AG20443 (cell line): Measurements from ENCODE around the gene NAA11.
"Not testable (repeated sequence)": the region's sequence is repeated elsewhere in the genome, so short reads cannot be mapped to it uniquely, and the experiment has no call there.

Experiments used
- DNase-seq: peaks from one replicate; pipeline ENCODE4 v3.0.0; 2012; ENCODE audit warnings: low spot score, mixed read lengths

The NAA11 gene

DNA sequence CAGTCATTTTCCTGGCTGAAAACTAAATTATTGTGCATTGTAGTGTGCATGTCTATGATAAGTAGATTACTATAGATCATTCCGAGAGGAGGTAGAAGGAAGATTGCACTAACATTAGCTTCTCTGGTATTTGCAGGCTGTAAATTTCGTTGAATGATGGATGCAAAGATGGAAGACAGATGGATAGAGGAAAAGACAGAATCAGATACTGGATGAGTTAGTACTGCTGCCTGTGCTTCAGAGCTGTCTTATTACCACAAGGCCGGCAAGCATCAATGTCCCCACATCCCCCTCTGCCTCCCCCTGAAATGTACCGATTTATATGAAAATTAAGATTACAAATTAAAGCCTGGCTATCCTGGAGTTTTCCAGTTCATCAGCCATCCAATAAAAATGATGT, 17.7 kb downstream of the NAA11 start:
- no peak for DNase-seq

DNA sequence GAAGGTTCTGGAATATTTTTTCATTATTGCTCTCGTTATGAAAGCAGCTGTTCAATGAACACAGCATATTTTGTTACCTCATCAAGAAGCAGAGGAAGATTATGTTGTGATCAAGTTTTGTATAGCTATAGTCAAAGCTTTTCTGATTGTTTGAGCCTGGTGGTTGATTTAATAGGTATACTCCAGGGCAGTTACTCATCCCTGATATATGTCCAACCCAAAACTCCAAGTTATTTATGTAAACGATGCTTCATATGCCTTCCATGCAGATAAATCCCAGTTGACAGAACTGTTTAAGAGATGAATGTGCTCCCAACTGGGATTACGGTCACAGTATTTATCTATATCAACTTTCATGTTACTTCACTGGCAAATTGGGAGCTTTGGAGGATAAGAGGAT, 19.1 kb downstream of the NAA11 start:
- DNase-seq, result no peak

DNA sequence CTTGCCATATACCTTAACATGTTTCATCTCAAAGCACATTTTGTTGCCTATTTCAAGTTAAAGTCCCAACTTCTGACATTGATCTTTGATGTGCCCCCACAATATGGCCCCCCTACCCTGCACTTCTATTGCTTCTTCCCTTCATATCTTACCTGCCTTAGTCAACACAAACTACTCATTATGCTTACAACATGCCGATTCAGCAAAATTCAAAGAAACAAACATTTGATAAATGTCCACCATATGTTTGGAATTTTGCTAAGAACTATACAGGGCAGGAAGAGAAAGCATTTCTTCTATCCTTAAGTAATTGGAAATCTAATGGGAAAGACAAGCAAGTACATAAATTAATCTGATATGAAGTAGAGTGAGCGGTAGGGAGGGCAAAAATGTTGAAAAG, 25.6 kb downstream of the NAA11 start:
- no peak for DNase-seq

DNA sequence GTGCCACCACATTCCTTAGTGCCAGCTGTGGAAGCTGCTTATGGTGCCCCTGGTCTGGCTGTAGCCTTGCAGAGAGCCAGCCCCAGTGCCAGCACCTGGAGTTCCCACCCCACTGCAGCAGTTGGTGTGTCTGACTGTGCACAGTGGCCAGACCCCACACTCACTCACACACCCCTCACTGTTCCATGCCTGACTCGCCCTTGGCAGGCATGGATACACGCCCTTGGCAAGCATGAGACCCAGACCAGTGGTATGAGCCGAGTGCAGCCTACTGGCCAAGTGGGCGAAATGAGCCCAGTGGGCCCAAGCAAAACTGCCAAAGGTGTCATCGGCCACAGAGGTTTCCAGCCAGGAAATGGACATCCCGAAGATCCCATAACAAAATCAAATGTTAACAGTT, 27.4 kb downstream of the NAA11 start:
- no peak for DNase-seq

DNA sequence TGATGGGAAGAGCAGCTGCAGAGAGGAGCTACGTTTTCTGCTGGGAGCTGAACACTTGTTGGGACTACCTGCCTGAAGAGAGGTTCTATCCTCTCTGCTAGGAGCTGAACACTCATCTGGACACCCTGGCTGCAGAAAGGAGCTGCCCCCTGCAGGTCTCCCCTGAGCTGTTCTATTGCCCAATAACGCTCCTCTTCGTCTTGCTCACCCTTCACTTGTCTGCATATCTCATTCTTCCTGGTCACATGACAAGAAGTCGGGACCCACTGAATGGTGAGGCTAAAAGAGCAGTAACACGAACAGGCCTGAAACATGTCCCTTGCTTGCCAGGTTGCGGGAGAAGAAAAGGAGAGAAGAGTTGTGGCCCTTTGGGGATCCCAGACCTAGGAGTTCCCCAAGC, 27.8 kb downstream of the NAA11 start:
- DNase-seq, result no peak

DNA sequence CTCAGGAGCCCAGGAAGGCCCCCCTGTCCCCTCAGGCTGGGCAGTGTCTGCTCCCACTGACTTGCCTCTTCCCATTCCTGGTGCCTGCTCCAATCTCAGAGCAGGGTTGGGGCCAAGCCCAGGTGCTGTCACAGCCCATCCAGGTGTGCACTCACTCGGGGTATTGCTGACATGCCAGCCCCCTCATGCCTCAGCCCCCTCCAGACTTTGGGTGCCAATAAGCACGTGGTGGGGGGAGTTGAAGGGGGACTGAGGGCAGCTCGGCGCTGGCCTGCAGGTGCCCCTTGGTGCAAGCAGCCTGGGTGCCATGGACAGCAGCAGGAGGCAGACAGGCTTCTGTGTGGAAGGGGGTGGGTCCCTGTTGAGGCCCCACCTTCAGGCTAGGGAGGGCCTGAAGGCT, 28.4 kb downstream of the NAA11 start:
- no peak for DNase-seq

DNA sequence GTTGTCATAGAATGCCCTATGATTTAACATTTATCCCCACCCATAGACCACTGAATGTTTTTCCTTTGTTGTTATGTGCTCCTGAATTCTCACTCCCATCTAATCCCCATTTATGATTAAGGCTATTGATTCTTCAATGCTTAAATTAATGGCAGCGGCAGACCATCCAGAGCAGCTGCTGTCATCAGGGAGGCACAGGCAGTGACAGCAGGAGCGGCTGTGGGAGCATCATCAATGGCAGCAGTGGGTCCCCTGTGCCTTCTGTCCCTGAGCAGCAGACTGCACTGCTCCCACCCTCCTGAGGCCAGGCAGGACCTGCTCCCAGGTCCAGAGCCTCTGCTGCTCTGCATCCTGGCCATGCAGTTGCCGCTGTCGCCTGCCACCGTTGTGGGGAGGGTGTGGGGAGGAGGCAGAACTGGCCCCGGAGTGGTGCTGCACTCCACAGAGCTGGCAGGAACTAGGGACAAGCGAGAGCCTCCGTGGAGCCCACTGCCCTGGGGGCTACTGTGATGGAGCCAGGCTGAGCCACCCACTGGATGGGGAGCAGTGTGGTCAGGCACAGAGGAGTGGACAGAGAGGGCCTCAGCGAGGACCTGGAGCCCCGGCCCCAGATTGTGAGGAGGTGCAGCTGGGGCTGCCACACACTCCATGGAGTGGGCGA, 29.0 kb downstream of the NAA11 start:
- no peak for DNase-seq

DNA sequence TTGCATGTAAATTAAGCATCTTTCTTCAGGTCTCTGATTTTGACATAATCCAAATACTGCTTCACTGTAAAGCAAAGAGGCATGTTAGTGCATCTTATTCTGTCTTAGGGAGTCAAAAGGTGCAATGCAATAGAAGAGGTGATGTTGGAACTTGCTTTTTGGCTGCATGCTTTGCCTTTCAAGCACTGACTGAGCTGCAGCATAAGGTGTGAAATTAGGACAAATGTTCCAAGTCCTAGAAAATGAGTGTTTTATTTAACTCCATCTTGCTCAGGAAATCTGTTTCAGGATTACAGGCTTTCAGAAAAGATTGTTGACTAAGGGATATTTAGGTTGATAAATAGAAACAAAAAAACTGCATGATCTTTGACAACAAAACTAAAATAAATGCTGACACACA, 30.8 kb downstream of the NAA11 start:
- DNase-seq, result no peak

DNA sequence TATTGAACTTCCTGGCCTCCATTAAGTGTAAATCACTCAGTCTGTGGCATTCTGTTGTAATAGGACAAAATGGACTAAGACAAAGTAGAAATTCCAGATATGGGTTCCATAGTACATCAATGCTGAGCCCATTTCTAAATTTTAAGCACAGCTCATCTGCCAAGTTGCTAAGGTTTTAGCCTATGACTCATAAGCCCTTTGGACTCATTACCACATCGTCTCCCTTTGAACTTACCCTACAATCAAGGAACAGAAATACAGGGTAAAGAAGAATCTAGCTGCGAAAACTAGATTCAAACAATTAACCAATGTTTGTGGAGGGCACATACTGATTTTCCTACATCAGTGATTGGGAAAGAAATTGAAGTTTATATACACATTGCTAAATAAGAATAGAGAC, 31.8 kb downstream of the NAA11 start:
- no peak for DNase-seq

DNA sequence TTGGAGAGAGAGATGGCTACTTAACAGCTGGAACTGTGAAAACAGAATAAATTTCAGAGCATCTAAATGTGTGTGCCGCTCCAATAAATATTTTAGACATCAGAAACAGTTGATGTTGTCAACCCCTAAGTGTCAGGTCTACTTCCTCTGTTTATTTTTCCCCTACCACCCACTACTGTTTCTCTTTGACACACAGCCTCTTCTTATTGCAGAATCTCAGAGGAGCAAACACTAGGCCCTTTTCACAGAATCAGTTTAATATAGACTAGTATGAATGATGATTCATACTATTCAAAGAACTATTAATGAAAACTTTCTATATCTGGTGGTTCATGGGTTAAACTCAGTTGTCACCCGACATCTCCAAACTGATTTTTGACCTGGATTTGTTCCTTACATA, 33.9 kb downstream of the NAA11 start:
- DNase-seq, result no peak

DNA sequence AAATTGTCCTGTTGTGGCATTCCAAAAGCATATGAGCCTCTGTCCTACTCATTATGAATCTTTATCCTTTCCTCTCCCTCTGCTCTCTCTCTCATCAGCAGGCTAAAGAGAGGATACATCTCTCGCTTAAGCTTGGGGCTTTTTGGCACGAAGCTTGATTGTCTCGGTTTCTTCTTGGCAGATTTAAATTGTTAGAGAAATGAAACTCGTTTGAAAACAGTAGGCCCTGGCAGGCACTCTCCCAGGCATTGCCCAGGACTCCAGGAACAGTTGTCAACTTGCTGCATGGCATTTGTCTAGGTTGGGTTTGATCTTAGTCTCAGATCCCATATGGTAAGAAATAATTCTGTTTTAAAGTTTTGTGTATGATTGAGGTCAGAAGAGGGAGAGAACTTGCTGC, 35.5 kb downstream of the NAA11 start:
- no peak for DNase-seq

DNA sequence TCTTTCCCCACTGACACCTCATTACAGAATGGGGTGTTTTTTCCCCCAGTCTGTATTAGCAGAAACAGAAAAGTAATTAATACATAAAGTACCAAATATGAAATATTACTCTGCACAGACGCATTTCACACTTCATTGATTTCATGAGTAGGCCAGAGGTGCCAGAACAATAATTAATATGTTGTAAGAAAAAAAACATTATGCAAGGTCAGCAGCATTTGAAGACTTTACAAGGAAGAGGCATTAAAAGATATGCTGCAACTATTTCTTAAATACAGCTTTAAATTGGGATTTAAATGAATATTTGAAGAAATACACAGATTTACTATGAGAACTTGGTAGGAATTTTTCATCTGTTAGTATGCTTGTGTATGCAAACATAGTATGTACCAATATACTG, 37.7 kb downstream of the NAA11 start:
- no peak for DNase-seq

DNA sequence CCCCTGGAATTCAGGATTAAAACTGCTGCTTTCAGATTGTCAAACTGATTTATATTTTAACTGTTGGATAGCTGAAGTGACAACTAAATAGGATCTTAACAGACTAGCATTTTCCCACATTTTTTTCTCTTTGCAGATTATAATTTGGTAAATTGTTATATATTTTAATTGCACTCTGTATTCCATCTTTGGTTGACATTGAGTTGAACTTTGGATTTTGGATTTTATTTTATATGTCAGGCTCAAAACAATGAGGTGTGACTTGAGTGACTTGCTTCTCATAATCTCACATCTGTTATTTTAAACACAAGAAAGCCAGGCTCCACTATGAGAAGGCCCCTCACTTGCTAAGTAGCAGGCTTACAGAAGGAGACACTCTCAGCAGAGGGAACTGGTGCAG, 38.1 kb downstream of the NAA11 start:
- no peak for DNase-seq

DNA sequence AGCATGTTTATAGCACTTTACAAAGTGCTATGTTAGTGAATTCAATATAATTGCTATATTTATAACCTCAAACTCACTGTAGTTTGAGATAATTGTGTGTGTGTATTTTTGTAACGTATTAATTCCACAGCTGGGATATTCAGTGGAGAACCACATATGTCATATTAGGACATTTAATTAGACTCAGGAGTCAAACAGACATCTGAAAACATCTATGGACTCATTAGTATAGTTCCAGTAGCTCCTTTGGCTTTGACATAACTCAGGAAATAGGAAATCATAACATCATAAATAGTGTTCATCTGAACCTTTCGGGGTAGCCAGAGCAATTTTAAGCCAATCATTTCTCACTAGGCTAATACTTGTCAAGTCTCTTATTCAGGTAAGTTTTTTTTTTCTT, 38.8 kb downstream of the NAA11 start:
- no peak for DNase-seq

DNA sequence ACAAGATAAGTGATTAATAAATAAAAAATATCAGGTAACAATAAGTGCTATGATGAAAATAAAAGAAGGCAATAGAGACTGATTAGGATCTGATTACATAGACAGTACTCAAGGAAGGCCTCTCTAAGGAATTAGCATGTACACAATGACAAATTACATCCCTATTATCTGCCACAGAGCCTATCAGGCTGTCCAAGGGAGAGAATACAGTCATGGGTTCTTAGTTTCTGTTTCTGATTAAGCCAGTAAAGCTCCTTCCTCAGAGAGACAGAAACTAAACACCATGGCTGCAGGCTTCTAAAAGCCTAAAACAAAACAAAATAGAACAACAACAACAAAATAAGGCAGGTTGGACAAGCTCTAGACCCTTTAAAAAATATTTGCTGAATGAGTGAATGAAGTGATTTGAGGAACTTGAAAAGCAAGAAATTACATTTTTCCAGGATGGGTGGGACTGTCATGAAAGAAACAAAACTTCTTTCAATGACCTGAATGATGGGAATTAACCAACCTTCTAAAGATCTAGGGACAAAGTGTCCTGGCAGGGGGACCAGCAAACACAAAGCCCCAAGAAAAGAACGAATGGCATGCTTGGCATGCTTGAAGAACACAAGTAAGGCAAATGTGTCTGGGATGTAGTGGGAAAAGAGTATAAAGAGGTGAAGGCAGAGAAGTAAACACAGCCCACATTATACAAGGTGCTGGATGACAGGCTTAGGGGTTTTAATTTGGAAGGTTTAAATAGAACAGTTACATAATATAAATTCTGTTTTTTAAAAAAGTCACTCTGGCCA, 44.1 kb downstream of the NAA11 start:
- no peak for DNase-seq

DNA sequence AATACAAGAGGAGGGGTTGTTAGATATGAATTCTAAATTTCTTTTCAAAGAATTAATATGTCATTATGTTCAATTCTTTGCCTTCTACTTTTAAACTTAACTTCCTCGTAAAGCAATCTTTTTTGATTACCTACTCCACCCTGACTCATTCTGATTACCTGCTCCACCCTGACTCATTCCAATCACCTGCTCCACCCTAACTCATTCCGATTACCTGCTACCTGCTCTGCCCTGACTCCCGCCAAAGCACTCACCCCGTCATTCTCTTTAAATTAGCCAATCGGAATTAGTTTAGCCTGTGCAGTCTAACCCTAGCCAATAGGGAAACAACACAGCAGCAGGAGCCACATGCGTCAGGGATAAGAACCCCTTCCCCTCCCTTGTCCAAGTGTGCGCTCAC, 48.4 kb downstream of the NAA11 start:
- DNase-seq, result not testable (repeated sequence)

DNA sequence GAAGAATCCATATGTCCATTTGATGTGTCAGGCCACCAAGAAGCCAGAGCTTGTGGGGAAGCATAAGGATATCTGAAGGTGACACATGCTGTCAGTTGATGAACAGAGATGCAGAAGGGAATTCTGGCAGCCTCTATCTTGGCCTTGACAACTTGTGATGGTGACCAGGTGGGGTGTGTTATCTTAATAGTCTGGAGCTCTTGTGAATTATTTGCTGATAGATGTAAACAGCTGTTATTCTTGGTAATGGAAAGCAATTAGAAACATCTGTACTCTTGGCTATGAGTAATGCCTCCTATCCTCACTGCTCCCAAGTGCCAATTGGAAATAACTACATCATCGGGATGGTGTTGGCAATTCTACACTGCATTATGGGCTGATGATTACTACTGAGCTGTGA, 51.9 kb downstream of the NAA11 start:
- DNase-seq, result no peak

DNA sequence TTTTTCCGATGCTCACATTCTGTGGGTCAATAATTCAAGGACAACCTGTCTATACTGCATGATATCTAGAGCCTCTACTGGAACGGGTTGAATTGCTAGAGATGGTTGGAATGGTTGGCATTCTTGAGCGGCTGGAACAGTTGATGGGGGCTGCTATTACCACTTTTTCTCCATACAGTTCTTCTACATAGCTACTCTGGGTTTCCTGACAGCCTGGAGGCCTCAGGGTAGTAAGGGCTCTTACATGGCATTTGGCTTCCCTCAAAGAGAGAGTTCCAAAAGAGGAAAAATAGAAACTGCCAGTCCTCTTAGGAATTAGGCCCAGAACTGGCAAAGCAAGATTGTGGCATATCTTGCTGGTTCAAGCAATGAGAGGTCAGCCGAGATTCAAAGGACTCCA, 53.1 kb downstream of the NAA11 start:
- no peak for DNase-seq

DNA sequence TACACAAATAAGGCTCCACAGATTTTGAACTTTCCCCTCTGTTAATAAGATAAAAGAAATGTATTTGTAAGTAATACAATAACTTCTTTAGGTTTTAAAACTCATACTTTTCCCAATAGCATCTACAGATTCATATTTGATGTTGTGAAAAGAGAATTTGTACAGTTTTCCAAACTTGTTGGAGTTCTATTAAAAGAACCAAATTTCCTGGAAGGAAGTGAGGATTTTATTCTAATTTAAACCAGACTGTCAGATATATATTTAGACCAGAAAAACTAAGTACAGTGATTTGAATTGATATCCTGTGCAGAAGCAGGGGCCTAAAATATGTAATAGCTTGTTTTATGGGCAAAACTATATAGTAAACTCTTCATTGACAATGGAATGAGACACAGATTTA, 53.7 kb downstream of the NAA11 start:
- no peak for DNase-seq

DNA sequence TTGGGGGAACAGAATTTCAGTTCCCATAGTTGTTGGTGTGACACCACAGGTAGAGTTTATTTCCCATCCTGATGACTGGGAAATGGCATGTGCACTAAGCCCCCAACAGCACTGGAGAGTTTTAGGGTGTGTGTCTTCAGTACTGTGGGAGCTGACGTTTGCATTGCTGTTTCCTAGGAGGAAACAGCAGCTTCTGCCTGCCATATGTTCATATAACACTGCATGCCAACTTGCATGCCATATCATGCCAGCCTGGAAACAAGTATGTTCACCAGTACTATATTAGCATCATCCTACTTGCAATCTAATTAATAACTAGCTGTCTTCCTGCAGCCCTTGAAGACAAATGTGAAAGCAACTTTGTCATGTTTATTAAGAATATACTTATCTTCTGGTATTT, 58.2 kb downstream of the NAA11 start:
- DNase-seq, result no peak
